Sciatic nerve (tissue), 2 donors: Measurements from ENCODE around the gene ECE2. TPM values are rescaled to one million over a fixed set of nuclear protein-coding genes. Genes with fewer than 3 reads are reported as not detected.

Experiments used
- ATAC-seq: fragments of 200-7000 bp; cut with Tn5 transposase; one replicate; pipeline ENCODE4 v1.9.1; 2020; ENCODE audit warnings: mild to moderate bottlenecking, moderate library complexity
- DNase-seq: peaks from one replicate; pipeline ENCODE4 v3.0.0-alpha.2; 2020; ENCODE audit warnings: low spot score
- intact Hi-C: fragments of 100-400 bp; cut with DNase I; formaldehyde crosslinking; loops from one replicate; pipeline ENCODE4 v1.14.2; 2022
- total RNA-seq: library from RNA; stranded (reverse); fragmentation: NEBNext Ultra II Directional; extraction: Animal tissue kit (Norgen Biotek cat#: 25700); gene quantifications from one replicate; pipeline ENCODE4 v1.2.1, GENCODE V29; 2021
- donor health status: DM: no; HTN: no; CAD: no.
- donor health status: DM: no; HTN: no; CAD: no.

The ECE2 gene
- total RNA-seq, 1 donor from 2014 or later = not detected

- no peak for ATAC-seq
- DNase-seq = no peak
- intact Hi-C loops = no loop called here
Measured at GRCh38 chr3:184239221-184239620, 36.6 kb upstream of the ECE2 start.

GRCh38 chr3:184239708-184240107, 36.1 kb upstream of the ECE2 start:
- ATAC-seq = no peak
- no peak for DNase-seq
- intact Hi-C loops = no loop called here

- intact Hi-C loops = no loop called here
- no peak for DNase-seq
- ATAC-seq = no peak
Measured at GRCh38 chr3:184240384-184241140, 35.3 kb upstream of the ECE2 start.

- ATAC-seq = no peak
- no peak for DNase-seq
- intact Hi-C loops = no loop called here
Measured at GRCh38 chr3:184241141-184241446, 34.7 kb upstream of the ECE2 start.

- peak; percentile 60 for ATAC-seq
- DNase-seq = no peak
- intact Hi-C loops = no loop called here
Measured at GRCh38 chr3:184241447-184242296, 34.1 kb upstream of the ECE2 start.

GRCh38 chr3:184242297-184242685, 33.5 kb upstream of the ECE2 start:
- DNase-seq = no peak
- no peak for ATAC-seq
- intact Hi-C loops = no loop called here

- DNase-seq (peak; percentile 92), ATAC-seq (peak; percentile 91)
Measured at GRCh38 chr3:184248454-184249411, 27.1 kb upstream of the ECE2 start, which contains the start of gene ALG3. ALG3 (minus strand) TSS chr3:184248962; CDS start chr3:184248940, 22 bp downstream.

GRCh38 chr3:184249412-184250166, 26.2 kb upstream of the ECE2 start, which contains the start of gene EEF1AKMT4:
EEF1AKMT4 (plus strand) TSS chr3:184249672; CDS start chr3:184249695, 23 bp downstream.
- ATAC-seq (peak; percentile 100), DNase-seq (peak; percentile 95)
- intact Hi-C loops = no loop called here

More at GRCh38 chr3:184248454-184249411, 27.1 kb upstream of the ECE2 start, which contains the start of gene ALG3:
- intact Hi-C loops = no loop called here

GRCh38 chr3:184250167-184250828, 25.5 kb upstream of the ECE2 start:
- ATAC-seq = peak; percentile 88

GRCh38 chr3:184255291-184256039, 20.4 kb upstream of the ECE2 start:
- ATAC-seq = no peak
- intact Hi-C loops = no loop called here
- no peak for DNase-seq

More at GRCh38 chr3:184250167-184250828, 25.5 kb upstream of the ECE2 start:
- intact Hi-C loops = no loop called here
- DNase-seq = peak; percentile 90

- ATAC-seq (no peak), DNase-seq (no peak)
- intact Hi-C loops = no loop called here
Measured at GRCh38 chr3:184257083-184257915, 18.5 kb upstream of the ECE2 start.

- intact Hi-C loops = no loop called here
- DNase-seq (no peak), ATAC-seq (no peak)
Measured at GRCh38 chr3:184258926-184259325, 16.9 kb upstream of the ECE2 start.

- ATAC-seq (no peak), DNase-seq (no peak)
- intact Hi-C loops = no loop called here
Measured at GRCh38 chr3:184259396-184259877, 16.4 kb upstream of the ECE2 start.

GRCh38 chr3:184259878-184260723, 15.7 kb upstream of the ECE2 start:
- ATAC-seq (peak; percentile 8), DNase-seq (no peak)
- intact Hi-C loops = no loop called here

- ATAC-seq (no peak), DNase-seq (no peak)
- intact Hi-C loops = no loop called here
Measured at GRCh38 chr3:184260724-184261269, 15.0 kb upstream of the ECE2 start.
